Dedifferentiated amniotic fluid mesenchymal stem cell (primary cell): ENCODE results near the gene TEP1.
"Not testable (repeated sequence)": the region's sequence is repeated elsewhere in the genome, so short reads cannot be mapped to it uniquely, and the experiment has no call there.

Experiments used
- DNase-seq: peaks from one replicate; pipeline ENCODE4 v3.0.0-alpha.2; 2016; ENCODE audit errors: extremely low spot score

The TEP1 gene

DNA sequence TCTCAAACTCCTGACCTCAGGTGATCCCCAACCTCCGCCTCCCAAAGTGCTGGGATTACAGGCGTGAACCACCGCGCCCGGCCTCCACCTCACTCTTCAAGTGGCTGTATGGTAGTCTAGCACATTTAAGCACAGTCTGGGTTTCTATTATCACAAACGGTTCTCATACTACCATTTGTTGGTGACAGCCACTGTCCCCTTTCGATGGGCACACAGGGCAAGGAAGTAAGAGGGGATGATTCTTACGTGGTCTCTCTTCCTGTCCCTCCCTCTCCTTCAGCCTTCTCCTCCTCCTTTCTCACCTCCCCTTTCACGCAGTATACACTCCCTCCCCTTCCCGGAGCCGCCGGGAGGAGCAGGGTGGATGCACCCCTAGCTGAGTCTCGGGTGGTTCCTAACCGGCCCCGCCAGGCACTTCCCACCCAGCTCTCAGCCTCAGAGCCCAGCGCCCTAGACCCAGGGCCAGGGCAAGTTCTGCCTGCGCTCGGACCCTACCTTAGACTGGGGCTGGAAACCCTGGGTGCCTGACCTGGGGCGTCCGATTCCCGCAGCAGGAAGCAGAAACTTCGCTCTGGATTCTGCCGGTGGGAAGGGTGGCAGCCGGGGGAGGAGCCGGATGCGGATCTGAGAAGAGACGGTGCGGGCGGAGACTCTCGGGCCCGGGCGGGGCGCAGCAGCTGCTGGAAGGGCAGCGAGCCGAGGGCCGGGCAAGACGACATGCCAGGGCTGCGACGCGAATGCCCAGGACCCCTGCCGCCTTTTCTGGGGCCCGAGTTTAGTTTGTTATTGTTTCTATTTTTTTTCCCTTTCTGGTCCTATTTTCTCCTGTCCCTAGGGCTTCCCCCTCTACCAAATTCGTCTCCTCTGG is at the start of gene TEP1:
TSS of gene TEP1 (minus strand) at position 626 of the 868 bp plus-strand sequence. CDS start 5,062 bp downstream, outside the sequence.
- peak; percentile 74 for DNase-seq

DNA sequence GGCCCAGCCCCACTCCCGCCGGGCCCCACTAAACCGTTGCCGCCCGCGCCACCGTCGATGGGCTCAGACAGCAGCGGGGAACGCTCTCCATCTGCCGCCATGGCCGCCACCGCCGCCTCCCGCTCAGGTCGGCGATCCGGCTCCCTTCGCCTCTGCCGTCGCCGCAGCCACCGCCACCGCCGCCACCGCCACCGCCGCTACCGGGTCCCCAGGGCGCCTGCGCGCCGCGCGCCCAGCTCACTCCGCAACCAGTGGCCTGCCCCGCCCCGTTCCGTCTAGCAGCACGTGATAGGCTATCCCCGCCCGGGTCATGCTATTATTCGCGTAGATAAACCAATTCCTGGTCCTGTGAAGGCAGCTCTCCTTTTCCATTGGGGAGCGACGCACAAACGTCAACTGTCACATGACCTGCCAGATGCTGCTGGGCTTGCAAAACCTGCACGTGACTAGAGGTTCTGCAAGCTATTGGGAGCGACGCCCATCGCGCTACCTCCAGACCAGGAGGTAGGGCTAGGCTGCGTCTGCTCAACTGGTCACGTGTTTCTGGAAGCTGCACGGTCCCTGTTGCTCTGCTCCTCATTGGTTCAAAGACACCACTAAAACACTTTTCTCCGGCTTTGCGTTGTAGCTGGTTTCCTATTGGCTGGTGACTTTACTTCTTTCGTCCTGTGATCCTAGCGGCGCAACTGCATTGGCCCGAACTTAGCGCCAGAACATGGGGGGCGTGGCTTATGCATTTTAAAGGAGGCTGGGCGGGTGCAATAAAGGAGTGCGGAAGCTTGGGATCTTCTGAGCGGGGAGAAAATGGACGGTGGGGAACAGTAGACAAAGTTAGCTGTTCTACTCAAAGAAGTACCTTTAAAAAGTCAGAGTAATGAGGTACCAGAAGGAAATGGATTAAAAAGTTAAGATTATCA is 48.2 kb upstream of the TEP1 start, which contains the start of gene PIP4P1:
TSS of gene PIP4P1 (minus strand) at position 210 of the 917 bp plus-strand sequence. CDS start at position 101, 109 bp downstream.
- DNase-seq: peak; percentile 100

DNA sequence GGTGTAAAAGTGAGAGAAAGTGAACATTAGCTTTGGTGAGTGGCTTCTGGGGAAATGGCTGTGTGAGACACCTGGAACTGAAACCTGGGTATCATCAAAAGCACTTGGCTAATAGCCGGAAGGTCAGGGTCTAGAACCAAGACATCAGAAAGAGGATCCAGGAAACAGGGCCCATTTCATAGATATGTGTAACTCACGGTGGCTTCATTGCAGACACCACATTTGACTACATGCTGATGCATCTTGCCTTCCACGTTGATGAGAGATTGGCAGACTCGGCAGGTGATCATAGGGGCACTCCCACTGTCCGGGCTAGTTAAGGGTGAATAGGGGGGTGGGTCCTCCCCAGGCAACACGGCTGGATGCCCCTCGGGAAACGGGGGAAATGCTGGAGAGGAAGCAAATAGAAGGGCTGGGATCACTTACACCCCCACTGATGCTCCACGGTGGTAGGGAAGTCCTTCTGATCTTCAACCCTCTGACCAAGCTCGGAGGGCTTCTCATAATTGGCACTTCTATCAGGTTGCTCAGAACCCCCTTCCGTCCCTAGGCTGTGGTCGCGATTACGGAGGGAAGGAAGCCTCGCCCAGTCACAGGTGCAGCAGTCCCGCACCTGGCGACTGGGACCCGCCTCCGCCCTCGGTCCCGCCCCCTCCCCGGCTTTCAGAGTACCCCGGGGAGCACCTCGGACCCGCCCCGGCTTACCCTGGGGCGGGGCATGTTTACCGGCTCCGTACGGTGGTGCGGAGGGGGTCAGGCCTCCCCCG is 47.3 kb upstream of the TEP1 start:
- no peak for DNase-seq

DNA sequence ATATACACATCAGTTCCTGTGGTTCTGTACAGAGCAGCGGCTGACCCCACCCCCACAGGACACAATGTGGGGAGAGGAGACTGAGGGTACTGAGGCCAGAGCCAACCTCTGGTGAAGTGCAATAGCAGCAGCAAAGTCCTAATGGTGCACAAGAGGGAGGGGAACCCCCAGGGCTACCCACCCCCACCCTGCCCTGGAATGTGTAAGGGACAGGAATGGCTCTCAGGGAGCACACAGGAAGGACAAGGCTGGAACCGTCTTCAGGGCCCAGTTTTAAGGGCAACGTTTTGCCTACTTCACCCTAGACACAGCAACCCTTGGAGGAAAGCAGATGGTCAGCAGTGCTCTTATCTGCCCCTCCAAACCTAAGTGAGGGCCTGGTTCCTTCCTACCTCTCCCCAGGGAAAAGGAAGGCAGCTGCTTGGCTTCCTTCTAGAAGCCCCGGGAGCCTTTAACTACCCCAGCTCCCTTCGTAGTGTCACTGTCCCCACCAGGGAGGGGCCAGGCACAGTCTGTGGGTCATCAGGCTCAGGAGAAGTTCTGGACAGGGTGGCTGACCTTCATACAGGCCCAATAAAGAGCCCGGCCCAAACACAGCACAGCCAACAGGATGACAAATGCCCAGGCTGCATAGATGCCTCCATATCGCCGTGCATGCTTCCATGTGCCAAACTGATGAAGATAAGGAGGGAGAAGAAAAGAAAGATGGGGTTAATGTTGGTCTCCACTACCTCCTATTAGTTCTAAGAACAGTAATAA is 44.9 kb upstream of the TEP1 start:
- no peak for DNase-seq

DNA sequence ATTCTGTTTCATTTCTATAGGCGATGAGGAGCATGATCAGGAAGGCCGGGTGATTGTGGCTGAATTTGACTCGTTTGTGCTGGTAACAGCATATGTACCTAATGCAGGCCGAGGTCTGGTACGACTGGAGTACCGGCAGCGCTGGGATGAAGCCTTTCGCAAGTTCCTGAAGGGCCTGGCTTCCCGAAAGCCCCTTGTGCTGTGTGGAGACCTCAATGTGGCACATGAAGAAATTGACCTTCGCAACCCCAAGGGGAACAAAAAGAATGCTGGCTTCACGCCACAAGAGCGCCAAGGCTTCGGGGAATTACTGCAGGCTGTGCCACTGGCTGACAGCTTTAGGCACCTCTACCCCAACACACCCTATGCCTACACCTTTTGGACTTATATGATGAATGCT is 43.7 kb upstream of the TEP1 start:
- DNase-seq: no peak

DNA sequence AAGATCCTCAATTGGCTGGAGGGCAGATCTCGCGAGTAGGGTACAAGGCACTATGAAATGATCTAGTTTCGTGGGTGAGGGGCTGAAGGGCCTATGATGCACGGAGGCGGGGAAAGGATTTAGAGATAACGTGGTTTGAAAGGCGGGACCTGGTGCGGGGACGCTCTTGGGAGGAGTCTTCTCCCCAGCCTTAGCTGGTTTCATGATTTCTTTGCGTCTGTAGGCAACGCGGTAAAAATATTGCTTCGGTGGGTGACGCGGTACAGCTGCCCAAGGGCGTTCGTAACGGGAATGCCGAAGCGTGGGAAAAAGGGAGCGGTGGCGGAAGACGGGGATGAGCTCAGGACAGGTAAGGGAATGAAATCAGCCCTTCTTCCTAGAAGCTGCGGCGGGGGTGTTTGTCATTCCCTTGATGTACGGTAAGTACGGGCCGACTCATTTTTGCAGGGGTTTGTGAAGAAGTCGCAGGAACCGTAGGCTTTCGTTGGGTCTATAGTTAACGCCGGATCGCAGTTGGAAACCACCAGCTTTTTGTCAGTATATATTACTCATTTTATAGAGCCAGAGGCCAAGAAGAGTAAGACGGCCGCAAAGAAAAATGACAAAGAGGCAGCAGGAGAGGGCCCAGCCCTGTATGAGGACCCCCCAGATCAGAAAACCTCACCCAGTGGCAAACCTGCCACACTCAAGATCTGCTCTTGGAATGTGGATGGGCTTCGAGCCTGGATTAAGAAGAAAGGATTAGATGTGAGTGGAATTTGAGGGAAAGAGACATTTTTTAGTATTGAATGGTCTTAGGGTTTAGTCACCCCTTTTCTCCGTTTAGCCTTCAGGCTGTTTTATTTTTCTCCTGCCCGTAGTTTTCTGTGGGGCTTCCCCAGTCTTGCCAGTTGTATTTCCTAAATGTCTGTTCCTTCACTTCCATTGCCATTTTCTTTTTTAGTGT is 42.3 kb upstream of the TEP1 start:
- peak; percentile 75 for DNase-seq

DNA sequence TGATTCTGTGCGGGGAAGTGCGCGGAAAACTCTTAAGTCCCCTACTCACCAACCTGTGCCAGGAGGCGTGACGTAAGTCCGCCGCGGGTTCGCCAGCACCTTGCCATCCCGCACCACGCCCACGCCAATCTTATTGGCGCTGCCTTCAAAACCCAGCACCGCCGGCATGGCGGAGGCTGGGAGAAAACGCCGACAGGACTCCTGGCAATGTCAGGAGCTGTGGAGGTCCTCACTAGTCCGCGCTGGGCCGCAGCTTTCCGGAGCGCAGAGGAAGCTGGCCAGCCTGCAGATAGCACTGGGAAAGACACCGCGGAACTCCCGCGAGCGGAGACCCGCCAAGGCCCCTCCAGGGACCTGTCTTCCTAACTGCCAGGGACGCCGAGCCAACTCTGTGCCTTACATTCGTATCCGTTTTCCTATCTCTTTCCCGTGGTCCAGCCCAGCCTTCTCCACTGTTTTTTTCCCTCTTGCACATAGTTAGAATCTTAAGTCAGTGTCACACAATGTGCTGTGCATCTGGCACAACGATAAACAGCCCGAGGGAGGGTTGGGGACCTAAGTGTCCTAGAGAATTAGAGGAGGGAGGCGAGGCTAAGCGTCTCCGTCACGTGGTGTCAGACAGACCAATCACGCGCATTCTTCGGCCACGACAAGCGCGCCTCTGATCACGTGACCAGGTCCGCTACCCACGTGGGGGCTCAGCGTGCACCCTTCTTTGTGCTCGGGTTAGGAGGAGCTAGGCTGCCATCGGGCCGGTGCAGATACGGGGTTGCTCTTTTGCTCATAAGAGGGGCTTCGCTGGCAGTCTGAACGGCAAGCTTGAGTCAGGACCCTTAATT is 41.4 kb upstream of the TEP1 start, which contains the start of the genes APEX1 and OSGEP:
TSS of gene APEX1 (plus strand) at position 711 of the 839 bp plus-strand sequence. CDS start 420 bp downstream, outside the sequence.
TSS of gene OSGEP (minus strand) at position 297 of the 839 bp plus-strand sequence. CDS start at position 168, 129 bp downstream.
- DNase-seq: peak; percentile 98

DNA sequence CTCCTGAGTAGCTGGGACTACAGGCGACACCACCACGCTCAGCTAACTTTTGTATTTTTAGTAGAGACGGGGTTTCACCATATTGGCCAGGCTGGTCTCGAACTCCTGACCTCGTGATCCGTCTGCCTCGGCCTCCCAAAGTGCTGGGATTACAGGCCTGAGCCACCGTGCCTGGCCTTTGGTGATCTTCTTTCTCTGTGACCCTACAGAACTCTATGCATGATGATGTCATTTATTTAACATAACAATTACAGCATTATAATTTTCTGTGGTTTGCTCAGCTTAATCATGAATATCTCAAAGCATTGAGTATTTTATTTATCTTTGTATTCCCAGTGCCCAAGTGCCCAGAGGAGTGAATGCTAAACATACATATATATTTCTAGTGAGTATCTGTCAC is 39.5 kb upstream of the TEP1 start:
- DNase-seq: not testable (repeated sequence)

DNA sequence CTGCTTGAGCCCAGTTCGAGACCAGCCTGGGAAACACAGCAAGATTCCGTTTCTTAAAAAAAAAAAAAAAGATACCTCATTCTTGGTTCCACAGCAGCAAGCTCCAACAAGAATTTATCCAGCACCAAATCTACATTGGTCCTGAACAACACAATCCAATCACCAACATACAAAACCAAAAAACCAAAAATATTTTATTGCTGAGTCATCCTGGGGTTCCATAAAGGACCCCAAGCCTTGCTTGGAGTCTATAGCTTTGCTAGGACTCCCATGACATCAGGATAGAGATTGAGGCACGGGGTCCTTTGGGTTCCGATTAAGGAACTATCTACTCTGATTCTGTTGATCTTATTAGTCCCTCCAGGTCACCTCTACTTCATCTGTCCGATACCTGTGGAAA is 33.6 kb upstream of the TEP1 start:
- DNase-seq: no peak

DNA sequence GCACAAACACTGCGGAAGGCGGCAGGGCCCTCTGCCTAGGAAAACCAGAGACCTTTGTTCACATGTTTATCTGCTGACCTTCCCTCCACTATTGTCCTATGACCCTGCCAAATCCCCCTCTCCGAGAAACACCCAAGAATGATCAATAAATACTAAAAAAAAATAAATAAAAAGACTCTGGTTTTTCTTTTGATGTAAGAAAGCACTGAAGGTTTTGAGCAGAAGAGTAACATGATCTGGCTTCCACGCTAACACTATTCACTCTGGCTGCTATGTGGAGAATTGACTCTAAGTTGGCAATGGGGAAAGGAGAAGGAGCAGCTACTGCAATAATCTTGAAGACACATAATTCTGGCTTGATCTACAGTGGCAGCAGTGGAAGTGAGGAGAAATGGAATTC is 30.3 kb upstream of the TEP1 start:
- DNase-seq: not testable (repeated sequence)

DNA sequence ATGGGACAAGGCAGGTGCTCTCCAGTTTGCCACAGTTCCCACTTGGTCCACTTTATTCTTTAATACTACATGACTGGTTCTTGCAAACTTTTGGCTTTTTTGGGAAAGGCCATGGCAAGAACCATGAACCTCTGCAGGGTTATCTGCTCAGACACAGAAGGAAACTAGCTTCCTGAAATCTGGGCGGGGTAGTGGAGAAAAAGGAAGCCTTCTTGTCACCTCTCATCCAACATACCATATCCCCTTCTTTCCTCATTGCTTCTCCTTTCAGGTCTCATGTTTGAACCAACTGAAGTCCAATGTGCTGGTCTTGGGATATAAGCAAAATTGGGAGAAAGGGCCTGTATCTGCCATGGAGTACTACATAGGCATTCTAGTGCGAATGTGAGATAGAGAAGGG is 28.2 kb upstream of the TEP1 start:
- no peak for DNase-seq

DNA sequence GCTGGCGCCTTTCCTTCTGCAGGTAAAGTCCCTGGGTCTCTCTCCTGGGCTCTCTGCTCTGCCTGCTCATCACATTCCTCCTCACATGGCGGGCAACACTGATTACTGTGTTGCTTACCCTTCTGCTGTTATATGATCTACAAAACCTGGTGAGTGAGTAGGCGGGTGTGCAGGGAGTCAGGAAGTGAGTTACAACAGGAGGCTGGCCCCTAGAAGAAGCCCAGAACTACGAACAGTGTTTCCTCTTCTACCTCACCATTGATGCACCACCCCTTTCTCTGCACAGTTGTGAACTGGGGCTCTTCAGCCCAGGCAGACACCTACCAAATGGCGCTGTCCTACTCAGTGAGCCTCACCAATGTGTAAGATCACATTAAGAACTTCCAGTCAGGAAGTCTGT is 27.6 kb upstream of the TEP1 start:
- no peak for DNase-seq

DNA sequence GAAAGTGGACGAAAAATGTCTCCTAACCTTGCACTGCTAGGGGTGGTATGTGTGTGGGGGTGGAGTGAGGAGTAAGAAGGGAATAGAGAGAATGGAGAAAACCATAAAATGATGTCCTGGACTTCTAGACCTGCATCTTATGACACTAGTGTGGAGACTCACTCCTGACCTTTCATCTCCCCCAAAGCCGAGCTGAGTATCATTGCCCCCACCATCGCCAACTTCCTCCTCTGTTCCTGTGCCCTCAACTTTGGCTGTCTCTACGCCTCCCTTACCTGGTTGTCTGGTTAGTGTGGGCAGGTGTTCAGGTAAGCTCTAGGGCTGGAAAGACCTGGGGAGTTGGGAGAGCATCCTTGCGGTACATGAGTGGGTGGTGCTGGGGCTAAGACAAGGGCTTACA is 27.2 kb upstream of the TEP1 start:
- DNase-seq: no peak

DNA sequence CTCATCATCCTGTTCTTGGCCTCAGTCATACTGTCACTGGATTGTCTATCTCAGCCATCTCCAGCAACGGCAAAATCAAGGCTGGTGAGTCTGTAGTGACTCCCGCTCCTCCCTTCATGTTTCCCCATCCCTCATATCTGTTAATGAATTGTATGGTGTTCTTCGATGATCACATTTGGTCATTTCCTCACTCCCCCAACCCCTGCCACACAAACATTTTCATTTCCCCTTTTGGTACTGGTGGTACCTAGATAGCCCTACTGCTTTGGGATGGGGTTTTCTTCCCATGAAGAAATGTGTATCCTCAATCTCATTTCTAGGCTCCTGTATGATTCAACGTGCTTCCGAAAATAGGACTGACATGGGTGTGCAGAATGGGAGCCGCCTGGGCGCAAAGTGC is 25.4 kb upstream of the TEP1 start:
- no peak for DNase-seq

DNA sequence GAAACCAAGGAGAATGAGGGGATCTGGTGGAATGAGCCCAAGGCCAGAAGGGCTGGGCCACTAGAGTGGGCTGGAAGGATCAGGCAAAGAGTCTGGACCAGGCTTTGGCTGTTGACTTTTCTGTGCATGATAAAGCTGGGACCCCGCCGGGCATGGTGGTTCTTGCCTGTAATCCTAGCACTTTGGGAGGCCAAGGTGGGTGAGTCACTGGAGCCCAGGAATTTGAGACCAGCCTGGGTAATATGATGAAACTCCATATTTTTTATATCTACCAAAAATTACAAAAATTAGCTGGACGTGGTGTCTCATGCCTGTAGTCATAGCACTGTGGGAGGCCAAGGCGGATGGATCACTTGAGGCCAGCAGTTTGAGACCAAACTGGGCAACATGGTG is 23.1 kb upstream of the TEP1 start:
- DNase-seq: peak; percentile 32

DNA sequence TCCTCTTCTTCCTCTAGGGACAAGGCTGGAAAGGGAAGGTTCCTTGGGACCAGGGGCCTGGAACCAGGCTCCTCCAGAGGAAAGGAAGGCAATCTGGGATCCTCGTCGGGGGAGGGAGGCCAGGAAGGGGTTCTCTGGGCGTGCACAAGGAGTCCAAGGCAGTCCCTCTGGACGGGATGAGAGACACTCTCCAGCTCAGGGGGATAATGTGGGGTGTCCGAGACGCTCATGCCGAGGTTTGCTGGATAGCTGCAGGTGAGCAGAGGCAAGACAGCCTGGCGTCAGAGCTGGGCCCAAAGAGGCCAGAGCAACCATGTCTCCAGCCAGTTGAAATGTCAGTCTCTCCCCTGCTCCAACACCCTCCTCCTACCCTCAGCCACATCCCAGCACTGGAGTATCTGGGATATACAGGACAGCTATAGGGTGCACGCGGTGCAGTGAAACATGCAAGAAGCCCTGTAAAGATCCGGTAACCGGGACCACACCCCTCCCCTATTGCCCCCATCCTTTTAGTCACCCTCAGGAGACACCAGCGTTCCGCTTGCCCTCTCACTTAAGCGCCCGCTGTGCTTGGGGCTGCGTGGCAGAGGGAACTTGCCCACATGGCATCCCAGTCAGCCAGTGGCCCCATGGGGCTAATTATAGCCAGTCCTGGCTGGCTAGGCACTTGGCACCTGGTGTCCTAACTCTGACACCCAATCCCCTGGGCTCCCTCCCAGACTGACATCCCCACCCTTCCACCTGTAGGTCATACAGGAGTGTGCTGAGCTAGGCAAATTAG is 22.5 kb upstream of the TEP1 start, which contains the start of gene KLHL33:
TSS of gene KLHL33 (minus strand) at position 585 of the 781 bp plus-strand sequence. CDS start at position 230, 355 bp downstream.
- no peak for DNase-seq

DNA sequence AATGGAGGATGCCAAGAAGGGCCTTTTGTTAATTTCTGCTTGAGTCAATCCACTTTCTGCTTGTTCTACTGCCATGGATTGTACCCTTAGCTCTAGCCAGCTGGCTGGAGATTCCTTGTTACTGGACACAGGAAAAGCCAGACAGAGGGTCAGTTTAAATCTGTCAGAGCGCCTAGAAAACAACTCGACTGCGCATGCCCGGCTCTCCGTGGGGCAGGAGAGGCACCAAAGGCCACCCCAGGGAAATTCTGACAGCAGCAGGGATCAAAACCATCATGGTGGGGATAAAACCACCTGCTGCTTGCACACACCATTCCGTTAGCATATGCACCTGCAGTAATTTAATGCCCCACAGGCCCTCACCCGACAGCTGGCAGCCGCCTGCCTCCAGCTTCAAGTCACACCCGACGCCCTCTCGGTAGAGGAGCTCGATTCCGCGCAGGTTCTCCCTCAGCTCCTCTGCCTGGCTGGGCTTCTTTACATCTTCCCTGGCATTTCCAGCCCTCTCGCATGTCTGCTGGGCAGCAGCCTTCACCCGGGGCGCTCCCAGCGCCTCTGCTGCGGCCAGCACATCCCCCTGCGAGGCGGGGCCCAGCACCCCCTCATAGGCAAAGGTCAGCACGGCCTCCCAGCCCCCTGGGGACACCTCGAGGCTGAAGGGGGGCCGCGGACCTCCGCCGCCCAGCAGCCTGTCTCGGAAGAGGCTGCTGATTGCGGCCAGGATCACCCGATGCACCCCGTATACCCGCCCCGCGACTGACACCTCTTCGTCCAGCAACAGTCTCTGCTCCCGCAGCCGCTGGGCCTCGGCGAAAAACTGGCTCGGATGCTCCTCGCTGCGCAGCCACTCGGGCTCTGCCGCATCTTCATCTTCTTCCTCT is 21.6 kb upstream of the TEP1 start:
- DNase-seq: no peak
